Measurements from ENCODE around the gene TNRC18.
"Not testable (repeated sequence)": the region's sequence is repeated elsewhere in the genome, so short reads cannot be mapped to it uniquely, and the experiment has no call there.

Gene TNRC18, protein sequence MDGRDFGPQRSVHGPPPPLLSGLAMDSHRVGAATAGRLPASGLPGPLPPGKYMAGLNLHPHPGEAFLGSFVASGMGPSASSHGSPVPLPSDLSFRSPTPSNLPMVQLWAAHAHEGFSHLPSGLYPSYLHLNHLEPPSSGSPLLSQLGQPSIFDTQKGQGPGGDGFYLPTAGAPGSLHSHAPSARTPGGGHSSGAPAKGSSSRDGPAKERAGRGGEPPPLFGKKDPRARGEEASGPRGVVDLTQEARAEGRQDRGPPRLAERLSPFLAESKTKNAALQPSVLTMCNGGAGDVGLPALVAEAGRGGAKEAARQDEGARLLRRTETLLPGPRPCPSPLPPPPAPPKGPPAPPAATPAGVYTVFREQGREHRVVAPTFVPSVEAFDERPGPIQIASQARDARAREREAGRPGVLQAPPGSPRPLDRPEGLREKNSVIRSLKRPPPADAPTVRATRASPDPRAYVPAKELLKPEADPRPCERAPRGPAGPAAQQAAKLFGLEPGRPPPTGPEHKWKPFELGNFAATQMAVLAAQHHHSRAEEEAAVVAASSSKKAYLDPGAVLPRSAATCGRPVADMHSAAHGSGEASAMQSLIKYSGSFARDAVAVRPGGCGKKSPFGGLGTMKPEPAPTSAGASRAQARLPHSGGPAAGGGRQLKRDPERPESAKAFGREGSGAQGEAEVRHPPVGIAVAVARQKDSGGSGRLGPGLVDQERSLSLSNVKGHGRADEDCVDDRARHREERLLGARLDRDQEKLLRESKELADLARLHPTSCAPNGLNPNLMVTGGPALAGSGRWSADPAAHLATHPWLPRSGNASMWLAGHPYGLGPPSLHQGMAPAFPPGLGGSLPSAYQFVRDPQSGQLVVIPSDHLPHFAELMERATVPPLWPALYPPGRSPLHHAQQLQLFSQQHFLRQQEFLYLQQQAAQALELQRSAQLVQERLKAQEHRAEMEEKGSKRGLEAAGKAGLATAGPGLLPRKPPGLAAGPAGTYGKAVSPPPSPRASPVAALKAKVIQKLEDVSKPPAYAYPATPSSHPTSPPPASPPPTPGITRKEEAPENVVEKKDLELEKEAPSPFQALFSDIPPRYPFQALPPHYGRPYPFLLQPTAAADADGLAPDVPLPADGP (N-terminal part only)

DNA sequence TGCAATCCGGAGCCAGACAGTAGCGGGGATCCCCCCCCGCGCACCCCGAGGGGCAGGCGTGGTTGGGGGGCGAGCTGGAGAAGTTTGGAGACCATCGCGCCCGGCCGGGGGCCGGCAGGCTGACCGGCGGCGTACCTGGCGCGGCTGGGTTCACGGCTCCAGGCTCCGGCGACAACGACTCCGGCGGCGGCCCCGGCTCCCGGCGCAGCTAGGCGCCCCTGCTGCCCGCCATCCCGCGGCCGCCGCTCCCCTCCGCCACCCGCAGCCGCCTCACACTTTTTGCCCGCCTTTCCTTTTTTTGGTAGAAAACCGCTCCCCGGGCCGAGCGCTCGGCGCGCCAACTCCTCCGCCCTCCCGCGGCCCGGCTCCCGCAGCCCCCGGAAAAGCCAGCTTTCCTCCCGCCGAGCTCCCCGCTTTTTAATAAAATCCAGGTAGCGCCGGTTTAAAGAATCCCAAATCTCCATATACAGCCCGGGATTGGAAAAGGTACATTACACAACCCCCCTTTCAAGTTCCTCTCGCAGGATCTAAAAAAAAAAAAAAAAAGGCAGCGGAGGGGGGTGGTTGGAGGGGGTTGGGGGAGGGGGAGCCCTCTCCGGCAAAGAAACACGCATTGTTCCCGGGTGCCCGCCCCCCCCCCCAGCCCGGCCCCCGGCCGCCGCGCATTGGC is at the start of gene TNRC18:
Gene TNRC18 (minus strand): TSS at position 529 of the 670 bp plus-strand sequence. CDS start 2,588 bp downstream, outside the sequence.
- no peak for DNase-seq

DNA sequence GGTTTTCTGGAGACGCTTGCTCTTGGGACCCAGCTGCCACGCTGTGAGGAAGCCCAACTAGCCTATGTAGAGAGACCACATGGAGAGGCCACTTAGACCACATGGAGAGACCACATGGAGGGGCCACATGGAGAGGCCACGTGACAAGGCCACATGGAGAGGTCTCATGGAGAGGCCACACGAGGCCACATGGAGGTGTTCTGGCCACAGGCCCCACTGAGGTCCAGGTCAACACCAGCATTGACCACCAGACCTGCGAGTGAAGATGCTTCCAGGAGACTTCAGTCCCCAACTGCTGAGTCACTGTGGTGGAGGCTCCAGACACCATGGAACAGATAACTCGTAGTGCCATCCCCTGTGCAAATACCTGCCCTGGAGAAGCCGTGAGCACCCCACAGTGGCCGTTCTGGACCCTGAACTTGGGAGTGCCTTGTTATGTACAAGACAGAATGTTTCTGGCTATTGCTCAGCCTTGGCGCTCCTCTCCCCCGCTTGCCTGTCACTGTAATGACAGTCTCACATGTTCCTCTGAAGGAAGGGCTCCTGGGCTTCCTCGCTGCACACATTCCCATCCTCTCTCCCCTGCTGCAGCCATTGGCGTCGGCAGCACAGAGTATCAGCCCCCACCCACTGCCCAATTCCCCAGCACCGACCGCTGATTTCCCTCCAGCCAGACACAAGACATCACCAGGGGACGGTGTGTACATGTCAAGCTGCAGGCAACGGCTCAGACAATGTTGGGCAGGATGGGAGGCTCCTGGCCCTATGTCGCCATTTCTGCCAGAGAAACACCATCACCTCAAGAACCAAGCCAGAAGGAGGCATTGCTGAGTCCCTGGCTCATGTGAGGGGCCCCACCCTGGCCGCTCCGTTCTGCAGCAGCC is 49.0 kb upstream of the TNRC18 start:
- DNase-seq = no peak

DNA sequence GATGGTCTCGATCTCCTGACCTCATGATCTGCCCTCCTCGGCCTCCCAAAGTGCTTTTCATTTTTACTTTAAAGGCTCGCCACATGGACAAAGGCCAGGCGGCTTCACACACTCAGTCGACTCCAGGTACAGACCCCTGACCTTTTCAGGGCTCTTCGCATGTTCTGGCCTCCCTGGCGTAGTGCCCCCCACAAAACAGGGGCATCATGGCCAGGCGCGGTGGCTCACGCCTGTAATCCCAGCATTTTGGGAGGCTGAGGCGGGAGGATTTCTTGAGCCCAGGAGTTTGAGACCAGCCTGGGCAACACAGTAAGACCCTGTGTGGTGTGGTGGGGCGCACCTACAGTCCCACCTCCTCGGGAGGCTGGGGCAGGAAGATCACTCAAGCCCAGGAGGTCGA is 48.0 kb upstream of the TNRC18 start:
- DNase-seq = not testable (repeated sequence)

DNA sequence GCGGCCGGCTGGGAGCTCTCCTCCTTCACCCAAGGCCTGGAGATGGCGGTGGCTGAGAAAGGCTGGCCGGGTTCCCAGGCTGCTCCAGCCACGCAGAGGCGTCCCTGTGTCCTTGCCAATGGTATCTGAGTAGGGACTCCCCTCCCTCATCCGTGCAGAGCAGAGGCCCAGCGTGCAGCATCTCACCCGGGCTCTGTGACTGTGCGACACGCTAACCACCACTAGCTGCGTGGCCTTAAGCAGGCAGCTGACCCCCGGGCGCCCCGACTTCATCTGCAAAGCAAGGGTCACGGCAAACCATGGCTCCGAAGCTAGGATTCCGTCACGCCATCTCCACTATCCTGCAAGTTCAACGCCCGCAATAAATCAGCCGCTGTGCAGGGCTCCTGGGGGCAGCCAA is 47.2 kb upstream of the TNRC18 start:
- no peak for DNase-seq

DNA sequence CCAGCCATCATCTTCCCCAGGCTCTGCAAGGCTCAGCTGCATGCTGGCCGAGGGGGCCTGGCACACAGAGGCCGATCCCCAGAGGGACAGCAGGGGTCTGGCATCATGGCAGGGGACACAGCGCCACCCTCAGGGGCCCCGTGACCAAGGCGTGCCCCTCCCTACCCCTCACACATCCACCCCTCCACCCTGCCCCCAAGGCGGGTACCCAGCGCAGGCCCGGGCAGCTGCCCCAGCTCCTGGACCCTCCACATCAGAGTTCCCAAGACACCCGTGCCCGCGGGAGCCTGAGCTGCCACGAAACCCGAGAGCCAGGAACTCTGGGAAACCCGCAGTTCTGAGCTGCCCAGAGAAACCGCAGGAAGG is 46.5 kb upstream of the TNRC18 start:
- DNase-seq = no peak

DNA sequence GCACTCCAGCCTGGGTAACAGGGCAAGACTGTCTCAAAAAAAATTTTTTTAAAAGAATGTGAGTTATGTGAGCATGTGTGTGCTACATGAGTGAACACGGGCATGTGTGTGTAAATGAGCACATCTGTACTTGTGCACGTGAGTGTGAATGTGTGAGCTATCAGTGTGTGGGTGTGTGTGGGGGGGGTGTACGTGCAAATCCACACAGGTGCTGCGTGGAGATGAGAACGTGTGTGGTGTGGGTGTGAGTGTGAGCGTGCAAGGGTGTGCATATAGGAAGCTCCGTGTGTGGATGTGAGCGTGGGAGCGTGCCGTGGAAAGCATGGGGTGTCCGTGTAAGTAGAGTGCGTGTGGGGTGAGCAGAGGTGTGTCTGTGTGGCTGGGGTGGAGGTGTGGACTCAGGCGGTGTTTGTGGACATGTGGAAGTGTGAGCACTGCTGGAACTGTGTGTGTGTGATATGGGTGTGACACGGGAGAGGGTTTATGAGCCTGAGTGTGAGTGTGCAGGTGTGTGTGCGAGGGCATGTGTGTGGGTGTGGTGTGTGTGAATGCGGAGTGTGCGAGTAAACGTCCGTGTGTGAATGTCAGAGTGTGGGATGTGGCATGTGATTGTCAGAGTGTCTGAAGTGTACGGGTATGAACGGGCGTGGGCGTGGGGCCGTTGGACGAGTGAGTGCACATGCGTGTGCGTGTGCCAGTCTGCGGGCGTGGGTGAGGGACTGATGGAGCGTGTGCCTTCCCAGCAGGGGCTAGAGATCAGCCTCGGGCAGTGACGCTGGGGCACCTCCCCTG is 45.9 kb upstream of the TNRC18 start:
- no peak for DNase-seq

DNA sequence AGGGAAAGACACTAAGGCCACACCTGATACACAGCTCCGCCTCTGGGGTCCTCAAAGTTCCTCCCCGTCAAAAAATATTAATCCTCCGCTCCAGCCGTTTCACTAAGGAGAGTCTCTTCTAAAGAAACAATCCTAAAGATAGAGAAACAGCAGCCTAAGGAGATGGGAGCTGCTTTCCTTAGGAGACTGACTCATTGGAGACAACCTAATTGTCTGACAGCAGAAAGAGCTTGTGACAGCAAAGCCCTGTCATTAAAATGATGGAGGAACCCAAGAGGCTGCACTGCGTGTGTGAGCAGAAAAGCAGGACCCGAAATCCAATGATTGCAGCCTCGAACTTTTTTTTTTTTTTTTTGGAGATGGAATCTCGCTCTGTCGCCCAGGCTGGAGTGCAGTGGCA is 44.0 kb upstream of the TNRC18 start:
- no peak for DNase-seq

DNA sequence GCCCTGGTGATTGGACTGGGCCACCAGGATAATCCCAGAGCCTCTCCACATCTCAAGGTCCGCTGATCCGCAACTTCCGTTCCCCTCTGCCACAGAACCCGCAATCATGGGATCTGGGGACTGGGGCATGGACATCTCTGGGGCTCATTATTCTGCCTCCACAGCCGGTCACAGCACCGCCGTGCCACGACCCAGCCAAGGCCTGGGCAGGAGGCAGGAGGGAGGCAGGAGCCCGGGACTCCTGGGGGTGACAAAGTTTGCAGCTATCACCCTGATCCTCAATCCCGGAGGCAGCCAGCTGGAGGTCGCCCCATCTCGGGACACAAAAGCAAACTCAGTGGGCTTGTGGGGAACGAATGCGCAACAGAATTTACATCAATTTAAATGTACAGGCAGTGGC is 42.9 kb upstream of the TNRC18 start:
- DNase-seq = no peak

DNA sequence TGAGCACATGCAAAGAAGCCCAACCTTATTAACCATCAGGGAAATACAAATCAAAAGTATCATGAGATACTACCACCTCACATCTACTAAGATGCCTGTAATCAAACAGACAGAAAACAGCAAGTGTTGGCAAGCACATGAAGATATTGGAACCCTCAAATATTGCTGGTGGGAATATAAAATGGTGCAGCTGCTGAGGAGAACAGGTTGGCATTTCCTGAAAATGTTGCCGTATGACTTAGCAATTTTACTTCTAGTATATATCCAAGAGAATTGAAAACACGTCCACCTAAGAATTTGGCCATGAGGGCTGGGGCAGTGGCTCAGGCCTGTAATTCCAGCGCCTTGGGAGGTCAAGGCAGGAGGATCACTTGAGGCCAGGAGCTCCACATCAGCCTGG is 39.4 kb upstream of the TNRC18 start:
- no peak for DNase-seq

DNA sequence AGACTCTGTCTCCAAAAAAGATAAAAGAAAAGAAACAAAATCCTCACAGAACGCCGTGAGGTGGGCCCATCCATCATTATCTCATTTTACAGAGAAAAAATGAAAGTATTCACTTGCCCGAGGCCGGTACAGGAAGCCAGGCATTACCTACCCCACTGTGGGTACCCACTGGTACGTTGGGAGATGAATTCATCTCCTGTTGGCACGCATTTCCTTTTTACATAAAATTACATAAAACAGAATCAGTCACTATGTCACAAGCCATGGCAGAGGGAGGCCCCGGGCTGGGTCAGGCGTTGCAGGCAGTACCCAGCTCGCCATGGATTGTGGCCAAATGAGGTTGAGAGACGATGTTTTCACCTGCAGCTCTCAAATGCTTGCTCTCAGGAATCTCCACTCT is 38.6 kb upstream of the TNRC18 start:
- DNase-seq = no peak

DNA sequence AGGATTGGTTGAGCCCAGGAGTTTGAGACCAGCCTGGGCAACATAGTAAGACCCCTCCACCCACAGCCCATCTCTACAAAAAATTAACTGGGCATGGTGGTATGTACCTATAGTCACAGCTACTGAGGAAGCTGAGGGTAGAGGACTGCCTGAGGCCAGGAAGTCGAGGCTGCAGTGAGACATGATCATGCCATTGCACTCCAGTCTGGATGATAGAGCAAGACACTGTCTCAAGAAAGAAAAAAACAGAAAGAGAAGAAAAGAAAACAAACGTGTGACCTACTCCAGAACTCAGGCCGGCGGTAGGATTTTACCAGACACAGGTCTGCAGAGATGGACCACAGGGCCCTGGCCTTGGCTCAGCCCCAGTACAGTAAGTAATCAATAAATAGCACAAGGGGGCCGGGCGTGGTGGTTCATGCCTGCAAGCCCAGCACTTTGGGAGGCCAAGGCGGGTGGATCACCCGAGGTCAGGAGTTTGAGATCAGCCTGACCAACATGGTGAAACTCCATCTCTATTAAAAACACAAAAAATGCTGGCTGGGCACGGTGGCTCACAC is 35.4 kb upstream of the TNRC18 start:
- DNase-seq = no peak

DNA sequence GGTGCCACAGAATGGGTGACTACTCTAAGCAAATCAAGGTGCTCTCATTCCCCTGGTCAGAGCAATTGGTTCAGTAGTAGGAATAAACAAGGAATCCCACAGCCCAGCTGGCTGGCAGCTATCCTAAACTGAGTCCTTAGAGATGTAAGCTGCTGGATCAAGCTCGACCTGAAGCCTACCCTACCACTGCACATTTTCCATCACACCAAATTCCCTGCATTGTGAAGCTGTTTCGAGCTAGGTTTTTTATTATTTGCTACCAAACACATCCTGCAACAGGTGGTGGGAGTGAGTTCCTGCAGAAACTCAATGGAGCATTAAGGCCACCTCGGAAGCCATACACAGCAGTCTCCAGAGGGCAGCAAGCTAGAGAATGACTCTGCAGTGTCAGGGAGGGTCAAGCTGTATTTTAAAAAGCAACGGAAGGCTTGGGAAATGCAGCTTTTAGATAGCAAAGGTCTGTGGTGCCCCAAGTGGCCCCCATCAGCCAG is 33.7 kb upstream of the TNRC18 start:
- no peak for DNase-seq

DNA sequence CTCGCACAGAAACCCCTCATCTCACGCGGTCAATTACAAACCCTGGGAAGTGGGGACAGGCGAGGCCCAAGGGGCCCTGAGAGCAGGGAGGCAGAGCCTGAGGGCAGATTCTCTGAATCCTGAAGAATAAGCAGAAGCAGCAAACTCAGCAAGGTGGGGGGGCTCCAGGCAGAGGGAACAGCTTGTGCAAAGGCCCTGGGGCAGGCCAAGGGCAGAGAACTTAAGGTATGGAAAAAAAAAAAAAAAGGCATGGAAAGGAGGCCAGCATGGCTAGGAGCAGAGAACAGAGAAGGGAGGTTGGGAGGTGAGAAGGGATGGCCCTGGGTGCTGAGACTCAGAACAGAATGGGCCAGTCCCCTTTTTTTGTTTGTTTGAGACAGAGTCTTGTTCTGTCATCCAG is 32.8 kb upstream of the TNRC18 start:
- DNase-seq = no peak

DNA sequence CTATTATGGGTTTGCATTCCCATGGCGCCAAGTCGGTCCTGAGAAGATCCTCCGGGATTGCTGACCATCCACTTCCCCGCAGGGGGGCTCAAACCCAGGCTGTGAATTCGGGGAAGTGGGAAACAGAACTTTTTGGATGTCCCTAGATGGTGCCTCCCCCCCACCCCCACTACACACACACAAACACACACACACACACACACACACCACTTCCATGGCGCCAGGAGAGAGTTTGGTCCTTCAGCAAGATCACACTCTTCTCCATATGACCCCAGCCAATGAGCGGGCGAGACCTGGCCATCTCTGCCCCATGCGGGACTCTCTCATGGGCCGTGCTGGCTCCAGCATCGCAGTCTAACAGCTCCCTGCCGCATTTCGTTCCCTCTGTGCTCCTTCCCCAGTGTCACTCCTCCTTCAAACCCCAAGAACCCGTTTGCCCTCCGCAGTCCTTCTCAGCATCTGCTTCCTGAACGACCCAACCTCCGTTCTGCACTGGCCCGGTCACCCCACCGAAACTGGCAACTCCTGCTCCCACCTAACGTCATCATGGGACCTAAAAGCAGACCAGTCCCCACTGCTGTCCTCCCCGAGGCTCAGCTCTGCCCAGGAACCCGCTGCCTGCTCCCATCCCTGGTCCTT is 32.1 kb upstream of the TNRC18 start:
- DNase-seq = no peak

DNA sequence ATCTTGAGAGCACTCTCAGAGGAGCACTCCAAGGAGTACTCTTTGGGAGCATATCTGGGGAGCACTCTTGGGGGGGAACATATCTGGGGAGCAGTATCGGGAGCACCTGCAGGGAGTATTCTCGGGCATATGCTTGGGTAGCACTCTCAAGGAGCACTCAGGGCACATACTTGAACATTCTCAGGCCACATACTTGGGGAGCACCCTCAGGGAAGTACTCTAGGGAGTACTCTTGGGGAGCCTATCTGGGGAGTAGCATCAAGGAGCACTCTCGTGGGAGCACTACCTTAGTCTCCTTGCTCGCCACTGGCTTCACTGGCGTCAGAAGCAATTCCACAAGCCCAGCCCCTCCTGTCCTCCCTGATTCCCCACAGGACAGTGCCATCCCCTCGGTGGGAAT is 31.5 kb upstream of the TNRC18 start:
- DNase-seq = no peak

DNA sequence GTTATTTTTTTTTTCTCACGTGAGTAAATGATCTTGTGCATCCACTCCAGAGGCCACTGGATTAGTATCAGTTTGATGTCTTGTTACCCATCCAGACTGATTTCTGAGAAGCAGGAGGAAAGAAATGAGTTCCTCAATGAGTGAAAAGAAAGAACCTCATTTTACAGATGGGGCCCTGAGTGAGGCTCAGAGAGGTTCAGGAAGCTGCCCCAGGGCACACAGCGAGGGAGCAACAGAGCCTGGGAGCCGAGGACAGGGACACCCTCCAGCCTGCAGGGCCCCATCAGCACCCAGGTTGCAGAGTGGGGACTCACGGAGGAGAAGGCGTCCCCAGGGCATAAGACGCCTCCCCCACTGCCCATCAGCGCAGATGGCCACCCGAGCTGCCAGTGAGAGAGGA is 30.9 kb upstream of the TNRC18 start:
- DNase-seq = no peak

DNA sequence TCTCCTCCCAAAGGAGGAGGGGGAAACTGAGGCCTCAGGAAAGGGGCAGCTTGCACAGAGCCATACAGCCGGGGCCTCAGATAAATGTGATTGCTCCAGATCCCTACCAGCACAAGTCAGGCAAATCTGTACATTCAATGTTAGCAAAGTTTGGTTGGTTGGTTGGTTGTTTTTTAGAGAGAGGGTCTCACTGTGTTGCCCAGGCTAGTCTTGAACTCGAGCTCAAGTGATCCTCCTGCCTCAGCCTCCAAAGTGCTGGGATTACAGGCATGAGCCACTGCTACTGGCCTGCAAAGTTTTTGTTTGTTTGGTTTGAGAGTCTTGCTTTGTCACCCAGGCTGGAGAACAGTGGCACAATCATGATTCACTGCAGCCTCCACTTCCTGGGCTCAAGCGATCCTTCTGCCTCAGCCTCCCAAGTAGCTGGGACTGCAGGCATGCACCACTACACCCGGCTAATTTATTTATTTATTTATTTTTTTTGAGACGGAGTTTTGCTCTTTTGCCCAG is 30.0 kb upstream of the TNRC18 start:
- DNase-seq = no peak

DNA sequence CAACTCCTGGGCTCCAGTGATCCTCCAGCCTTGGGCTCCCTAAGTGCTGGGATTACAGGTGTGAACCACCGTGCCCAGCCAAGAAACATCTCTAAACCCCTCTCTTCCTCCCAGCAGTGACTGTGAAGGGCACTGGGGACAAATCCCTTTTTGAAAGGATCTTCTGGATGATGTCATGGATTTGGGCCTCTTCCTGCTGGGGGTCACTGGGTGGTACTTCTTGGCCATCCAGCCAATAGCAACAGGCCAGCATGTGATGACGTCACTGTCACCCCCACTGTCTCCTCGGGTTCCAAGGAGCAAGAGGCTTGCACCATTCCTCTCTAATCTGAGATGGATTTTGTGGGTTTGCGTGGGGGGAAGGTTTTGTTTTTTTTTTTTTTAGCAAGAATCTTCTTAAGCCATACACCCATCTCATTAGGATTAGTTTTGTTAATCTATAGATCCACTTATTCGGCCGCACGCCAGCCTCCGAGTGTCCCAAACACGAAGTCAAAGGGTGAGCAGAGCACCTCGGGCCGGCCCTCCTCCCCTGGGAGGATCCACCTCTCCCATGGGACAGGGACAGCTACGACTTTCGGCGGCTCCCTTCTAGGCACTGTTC is 29.4 kb upstream of the TNRC18 start:
- no peak for DNase-seq

DNA sequence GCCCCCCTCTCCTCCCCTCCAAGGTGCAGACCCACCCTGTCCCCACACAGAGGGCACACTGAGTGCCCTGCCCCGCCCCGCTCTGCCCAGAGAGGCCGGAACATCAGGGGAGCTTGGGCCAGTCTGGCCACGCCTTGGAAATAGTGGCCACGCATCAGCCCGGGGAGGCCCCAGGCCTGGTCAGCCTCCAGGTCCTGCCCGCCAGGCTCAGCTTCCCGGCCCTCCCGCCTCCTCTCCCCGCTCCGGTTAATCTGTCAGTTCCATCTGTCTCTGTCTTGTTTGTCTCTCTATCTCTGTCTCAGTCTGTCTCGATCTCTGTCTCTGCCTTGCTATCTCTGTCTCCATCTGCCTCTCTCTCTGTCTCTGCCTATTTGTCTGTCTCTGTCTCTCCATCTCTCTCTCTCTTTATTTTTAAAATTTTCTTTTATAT is 28.9 kb upstream of the TNRC18 start:
- no peak for DNase-seq

Measured in CD4-positive, alpha-beta T cell treated with Interleukin-1 beta for 1 hour (primary cell).